NCI-H1105 (cell line): ENCODE data around the gene PCSK5.
"Not testable (repeated sequence)": the region's sequence is repeated elsewhere in the genome, so short reads cannot be mapped to it uniquely, and the experiment has no call there.

ENCODE experiments used
- DNase-seq: peaks from one replicate; lab custom pipeline; 2025; lab: John Stamatoyannopoulos, UW

Gene PCSK5

DNA sequence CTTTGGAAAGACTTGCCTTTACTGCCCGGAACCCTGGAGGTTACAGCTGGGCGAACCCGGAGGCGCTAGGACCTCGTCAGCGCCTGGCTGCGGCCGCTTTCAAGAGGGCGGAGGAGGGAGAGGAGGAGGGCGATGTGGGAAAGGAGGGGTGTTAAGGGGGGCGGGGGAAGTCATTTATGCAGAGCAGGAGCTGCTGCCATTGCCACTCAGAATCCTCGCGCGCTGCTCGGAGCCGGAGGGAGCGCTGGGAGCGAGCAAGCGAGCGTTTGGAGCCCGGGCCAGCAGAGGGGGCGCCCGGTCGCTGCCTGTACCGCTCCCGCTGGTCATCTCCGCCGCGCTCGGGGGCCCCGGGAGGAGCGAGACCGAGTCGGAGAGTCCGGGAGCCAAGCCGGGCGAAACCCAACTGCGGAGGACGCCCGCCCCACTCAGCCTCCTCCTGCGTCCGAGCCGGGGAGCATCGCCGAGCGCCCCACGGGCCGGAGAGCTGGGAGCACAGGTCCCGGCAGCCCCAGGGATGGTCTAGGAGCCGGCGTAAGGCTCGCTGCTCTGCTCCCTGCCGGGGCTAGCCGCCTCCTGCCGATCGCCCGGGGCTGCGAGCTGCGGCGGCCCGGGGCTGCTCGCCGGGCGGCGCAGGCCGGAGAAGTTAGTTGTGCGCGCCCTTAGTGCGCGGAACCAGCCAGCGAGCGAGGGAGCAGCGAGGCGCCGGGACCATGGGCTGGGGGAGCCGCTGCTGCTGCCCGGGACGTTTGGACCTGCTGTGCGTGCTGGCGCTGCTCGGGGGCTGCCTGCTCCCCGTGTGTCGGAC lies at the start of gene PCSK5:
TSS of gene PCSK5 (plus strand) at position 202 of the 805 bp plus-strand sequence. CDS start at position 711, 509 bp downstream.
- DNase-seq: peak; percentile 91

DNA sequence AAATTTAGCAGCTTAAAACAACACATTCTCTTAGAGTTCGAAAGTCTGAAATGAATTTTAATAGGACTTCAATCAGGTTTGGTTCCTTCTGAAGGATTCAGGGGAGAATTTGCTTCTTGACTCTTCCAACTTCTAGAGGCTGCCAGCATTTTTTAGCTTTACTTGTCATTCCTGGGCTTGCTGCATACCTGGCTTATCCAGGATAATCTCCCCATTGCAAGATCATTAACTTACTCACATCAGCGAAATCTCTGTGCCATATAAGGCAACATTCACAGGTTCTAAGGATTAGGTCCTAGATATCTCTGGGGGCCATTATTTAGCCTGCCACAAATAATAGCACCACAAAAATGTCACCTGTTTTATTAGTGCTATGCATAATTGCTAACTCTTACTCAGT lies 46.2 kb upstream of the PCSK5 start:
- DNase-seq: no peak

- DNase-seq: no peak
Measured at GRCh38 chr9:75845806-75846205, 44.7 kb upstream of the PCSK5 start.

DNA sequence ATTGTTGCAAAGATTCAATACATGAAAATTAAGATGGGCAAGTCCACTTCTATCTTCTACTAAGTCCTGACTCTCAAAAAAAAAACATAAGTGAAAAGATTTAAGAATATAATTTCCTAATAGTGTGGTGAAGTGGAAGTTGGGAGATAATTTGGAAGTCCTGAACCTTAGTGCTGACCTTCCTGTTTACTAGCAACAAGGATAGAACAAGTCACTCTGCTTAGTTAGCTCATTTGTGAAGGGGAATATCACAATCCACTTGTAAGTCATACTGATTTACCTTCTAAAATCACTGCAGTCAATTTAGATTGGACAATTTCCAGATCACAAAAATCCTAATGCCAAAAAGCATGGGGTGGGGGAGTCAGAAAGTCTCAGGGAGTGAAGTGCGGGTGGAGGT lies 43.4 kb upstream of the PCSK5 start:
- no peak for DNase-seq

DNA sequence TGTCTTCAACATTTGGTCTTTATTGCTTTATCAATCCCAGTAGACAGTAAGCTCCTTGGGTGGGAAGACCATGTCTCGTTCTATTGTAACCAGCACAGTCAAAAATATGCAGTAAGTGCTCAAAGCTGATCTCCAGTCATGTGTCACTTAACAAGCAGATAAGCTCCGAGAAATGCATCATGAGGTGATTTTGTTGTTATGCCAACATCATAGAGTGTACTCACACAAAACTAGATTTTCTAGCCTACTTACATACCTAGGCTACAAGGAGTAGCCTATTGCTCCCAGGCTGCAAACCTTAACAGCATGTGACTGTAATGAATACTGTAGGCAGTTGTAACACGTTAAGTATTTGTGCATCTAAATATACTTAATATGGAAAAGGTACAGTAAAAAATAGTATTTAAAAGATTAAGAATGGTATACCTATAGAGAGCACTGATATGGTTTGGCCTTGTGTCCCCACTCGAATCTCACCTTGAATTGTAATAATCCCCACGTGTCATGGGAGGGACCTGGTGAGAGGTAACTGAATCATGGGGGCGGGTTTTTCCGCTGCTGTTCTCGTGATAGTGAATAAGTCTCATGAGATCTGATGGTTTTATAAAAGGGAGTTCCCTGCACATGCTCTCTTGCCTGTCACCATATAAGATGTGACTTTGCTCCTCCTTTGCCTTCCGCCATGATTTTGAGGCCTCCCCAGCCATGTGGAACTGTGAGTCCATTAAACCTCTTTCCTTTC lies 39.8 kb upstream of the PCSK5 start:
- no peak for DNase-seq

DNA sequence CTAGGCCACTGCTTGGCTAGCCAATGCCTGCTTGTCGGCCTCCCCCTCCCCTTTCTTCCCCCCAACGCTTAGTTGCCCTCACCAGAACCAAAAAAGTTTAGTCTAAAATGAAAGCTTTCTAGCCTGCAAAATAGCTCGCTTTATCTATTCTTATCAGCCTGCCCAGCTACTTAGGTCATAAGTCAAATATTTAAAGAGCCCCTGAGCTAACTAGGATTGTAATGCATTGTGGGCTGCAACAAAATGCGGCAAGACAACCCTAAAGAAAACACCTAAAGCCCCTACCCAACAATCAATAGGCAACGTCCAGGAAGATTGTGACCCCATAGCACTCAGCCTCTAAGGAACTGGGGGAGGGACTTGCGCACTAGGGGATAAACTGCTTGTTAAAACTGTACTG lies 38.6 kb upstream of the PCSK5 start:
- no peak for DNase-seq

DNA sequence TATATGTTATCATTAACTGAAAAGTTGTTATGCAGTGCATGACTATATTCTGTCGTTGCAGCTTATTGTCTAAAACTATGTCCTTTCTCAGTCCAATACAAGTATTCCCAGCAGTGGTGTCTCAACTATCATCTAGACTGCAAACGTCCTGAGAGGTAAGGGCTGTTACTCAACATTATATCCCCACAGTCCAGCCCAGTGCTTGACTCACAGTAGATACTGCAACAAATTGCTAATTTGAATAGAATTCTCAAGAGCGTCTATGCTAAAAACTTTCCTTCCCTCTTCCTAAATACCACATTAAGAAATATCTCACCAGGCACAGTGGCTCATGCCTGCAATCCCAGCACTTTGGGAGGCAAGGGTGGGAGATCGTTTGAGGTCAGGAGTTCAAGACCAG lies 37.7 kb upstream of the PCSK5 start:
- DNase-seq: no peak

DNA sequence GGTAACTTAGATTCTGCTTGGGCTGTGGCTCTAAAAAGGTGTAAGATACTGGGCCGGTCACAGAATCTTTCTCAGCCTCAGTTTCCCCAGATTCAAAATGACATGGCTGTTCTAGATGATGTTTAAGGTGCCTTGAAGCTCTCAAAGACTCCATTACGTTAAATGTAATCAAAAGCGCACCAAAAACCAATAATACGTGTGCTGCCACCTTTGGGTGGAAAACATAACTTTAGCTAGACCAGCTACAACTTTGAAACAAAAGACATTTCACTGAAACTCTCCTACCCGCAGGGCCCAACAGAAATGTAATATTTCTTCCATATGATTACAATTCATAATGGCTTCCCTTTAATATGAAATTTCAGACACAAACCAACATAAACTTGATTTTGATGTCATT lies 35.0 kb upstream of the PCSK5 start:
- no peak for DNase-seq

DNA sequence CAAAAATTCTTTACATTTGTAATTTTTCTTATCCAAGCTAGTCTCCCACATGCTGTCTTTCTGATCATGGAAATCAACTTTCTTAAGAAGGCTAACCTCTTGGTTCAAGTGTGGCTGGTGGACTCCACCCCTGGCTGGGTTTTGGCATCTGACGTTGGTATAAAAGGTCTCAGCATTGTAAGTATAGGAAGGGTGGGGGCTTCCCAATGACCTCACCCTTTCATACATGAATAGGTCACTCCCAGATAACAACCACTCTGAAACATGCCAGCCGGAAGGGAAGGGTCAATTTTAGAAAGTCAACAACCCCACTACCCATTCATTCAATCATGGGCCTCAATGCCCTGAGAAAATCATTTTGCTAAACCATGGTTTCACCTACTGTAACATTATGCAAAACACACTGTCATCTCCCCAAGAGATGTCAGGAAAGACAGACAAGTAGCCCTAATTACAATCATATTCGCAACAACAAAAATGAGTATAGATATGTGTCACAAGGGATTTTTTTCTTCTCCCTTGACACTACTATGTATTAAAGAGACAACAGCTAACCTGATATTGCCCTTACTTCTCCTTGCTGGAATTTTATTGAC lies 31.9 kb upstream of the PCSK5 start:
- DNase-seq: no peak

DNA sequence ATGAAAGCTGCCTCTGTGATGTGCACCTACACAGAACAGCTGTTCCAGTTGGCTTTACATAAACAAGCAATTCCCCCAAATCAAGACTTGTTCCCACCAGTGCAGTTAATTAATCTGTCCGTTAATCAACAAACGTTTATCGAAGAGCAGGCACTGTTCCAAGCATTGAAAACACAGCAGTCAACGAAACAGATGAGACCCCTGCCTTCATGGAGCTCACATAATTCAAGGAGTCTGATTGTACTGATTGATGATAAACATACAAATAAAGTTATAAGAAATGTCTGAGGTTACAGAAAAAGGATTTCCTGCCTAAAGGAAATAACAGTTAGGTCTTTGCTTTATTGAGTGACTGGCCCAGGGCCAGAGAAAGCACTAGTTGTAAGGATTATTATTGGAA lies 26.2 kb upstream of the PCSK5 start:
- no peak for DNase-seq

DNA sequence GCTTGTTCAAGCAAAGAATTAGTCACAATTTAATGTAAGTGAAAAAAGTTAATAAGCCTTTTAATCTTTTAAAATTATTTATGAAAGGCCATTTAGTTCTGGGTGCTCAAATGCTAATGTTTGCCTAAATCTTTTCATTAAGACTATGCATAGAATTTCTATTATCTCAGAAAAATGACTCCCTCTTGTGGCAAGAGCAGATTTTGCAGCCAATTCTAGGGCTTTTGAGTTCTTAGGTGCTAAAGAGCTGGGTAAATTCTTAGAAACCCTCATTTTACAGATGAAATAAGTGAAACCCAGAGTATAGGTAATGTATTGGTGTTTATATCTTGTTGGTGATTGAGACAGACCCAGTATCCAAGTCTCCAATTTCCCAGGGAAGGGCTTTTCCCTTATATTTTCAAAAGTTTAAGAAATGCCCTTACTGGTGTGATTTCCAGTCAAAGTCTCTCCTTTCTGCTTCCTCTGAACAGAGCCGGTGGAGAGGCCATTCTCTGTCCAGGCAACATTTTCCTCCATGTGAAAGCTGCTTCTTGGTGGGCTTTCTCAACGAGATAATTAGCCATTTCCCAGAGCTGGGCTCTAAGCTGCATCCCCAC lies 24.1 kb upstream of the PCSK5 start:
- peak; percentile 28 for DNase-seq

DNA sequence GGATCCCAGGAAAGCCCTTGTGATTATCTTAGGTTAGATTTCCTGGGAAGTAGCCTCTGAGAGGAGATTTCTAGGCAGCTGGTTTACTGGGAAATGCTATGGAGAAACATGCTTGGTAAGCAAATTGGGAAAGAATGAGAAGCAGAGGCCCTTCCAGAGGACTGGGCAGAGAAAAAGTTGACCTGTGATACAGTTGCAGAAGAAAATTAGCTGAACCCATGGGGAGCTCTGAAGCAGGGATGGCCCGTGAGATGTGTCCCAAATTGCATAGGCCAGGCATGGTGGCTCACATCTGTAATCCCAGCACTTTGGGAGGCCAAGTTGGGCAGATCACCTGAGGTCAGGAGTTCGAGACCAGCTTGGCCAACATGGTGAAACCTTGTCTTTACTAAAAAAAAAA lies 21.9 kb upstream of the PCSK5 start:
- DNase-seq: not testable (repeated sequence)

DNA sequence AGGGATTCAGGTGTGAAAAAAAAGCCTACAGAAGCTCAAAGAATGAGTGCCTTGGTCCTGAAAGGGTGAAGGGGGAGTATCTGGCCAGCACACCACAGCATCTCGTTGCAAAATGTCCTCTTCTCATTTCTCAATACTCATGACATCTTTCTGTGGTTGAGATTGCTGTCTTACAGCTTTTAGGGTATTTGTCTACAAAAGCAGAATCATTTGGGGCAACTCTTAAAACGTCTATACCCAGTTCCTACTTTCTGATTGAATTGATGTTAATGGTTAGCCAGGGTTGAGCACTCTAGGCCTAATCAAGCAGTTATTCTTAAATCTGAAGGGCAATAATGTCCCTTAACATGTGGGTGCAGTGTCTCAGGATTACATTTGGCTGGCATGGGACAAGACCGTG lies 21.2 kb upstream of the PCSK5 start:
- DNase-seq: no peak

DNA sequence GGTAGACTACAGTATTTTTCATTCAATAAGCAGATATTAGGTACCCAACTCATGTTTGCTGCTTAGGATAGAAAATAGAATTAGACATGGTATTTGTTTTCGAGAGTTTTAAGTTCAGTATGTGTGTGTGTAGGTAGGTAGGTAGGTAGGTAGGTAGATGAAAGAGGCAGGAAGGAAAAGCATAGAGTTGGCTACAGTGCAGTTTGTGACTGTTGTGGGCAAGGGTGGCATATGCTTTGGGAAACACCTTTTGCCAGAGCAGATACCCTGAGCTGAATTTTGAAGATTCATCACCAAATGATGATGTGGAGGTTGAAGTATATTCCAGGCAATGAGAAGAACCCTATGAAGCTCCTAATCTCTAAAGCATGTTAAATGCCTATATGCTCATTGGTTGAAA lies 20.0 kb upstream of the PCSK5 start:
- DNase-seq: no peak

DNA sequence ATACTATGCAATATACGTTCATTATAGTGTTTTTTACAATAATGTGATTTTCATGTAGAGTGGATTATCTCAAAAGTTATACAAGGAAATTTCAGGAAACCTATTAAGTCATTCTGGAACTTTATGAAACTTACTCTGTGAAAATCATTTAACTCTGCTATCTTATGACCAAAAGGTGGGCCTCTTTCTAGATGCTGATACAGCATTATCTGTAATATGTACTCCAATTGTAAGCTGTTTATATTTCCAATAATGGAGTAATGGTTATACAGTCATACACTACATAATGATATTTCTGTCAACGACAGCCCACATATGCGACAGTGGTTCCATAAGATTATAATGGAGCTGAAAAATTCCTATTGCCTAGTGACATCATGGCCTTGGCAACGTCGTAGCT lies 18.8 kb upstream of the PCSK5 start:
- DNase-seq: no peak

- DNase-seq: no peak
Measured at GRCh38 chr9:75873712-75874111, 16.8 kb upstream of the PCSK5 start.

GRCh38 chr9:75876999-75877640 lies 13.4 kb upstream of the PCSK5 start:
- no peak for DNase-seq

DNA sequence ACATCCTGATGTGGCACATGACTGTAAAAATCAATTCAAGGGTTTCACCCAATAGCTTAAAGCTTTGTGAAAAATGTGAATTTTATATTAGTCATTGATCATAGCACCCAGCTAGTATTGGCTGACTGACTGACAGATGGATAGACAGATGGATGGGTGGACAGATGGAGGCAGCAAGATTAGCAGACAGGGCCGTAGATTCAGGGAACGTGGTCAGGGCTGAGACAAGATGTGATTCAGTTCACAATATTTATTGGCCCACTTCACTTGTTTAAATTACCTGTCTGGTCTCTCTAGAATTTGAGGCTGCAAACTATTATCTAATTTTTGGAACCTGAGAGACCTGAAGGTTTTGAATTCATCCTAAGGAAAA lies 12.0 kb upstream of the PCSK5 start:
- DNase-seq: no peak

GRCh38 chr9:75880618-75881017 lies 9.9 kb upstream of the PCSK5 start:
- no peak for DNase-seq

DNA sequence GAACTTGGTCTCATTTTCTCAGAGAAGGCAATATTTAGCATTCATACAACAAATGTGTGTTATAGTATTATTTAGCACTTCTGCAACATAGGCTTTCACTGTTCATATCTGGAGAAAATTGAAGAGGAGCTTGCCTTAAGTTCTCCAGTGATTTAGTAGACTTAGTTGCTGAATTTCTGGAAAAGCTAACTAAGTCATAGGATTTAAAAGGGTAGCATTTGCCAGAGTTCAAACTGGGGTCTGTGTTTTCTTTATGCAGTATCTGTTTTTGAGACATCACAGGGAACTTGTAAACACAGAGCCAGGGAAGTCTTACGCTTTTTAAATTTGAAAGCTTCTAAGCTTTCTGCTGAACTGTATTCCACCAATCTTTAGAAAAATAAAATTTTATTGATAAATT lies 8.7 kb upstream of the PCSK5 start:
- no peak for DNase-seq

GRCh38 chr9:75885652-75886051 lies 4.8 kb upstream of the PCSK5 start:
- no peak for DNase-seq

DNA sequence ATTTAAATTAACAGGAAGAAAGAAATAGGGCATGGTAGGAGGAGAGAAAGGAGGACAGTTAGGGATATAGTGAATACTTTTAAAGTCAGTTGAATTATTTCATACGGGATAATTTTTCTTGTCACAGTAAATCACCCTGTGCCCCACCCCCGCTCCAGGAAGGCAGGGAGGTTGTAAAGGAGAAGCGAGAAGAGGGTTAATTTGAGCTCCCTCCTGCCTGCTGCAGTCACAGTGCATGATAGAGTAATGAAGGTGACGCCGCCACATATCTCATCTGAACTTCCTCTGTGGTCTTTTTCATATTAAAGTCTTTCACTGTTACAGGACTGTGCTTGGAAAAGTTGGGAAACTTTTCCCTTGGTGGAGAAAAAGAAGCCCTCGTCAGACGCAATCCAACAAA lies 896 bp upstream of the PCSK5 start:
- DNase-seq: no peak
